H1 (cell line): ENCODE data around the gene KLC4. TPM values are rescaled to one million over a fixed set of nuclear protein-coding genes. Genes with fewer than 3 reads are reported as not detected.

Experiments
- CTCF ChIA-PET: fragments of 300-600 bp; sonication (Branson Sonifier 250); formaldehyde crosslinking; loops from one replicate; lab custom pipeline; 2021; ENCODE audit not compliant: partially characterized antibody; lab: Charles Lee
- POLR2A ChIA-PET: fragments of 300-600 bp; sonication (Branson Sonifier 250); formaldehyde crosslinking; loops from one replicate; lab custom pipeline; 2021; ENCODE audit warnings: inconsistent platforms; ENCODE audit not compliant: partially characterized antibody; lab: Charles Lee
- DNase-seq, 2 experiments: peaks; one replicate each; pipeline versions ENCODE4 v3.0.0 to v3.0.0-alpha.2; 2010 to 2022; ENCODE audit warnings: low spot score in 2 of 2, low read depth in 1 of 2, mixed read lengths in 1 of 2
- FAIRE-seq: peaks from 2 replicates; lab custom pipeline; 2011; peaks lifted over from hg19 to GRCh38; lab: Jason Lieb, UNC
- H2AFZ ChIP-seq: 2 replicates; pipeline ENCODE4 v1.8.1; 2012; ENCODE audit warnings: low read length, inconsistent platforms
- H2AK5ac ChIP-seq: 2 replicates; pipeline ENCODE4 v1.6.1; 2013; ENCODE audit warnings: low read depth, low read length
- H2BK120ac ChIP-seq: replicated peaks from 2 replicates; pipeline ENCODE3; 2013; ENCODE audit warnings: low read depth, low read length, inconsistent platforms
- H2BK12ac ChIP-seq: 2 replicates; pipeline ENCODE4 v1.6.1; 2013; ENCODE audit warnings: low read depth, low read length
- H2BK15ac ChIP-seq: 2 replicates; pipeline ENCODE4 v1.6.1; 2013; ENCODE audit warnings: low read length
- H2BK20ac ChIP-seq: 2 replicates; pipeline ENCODE4 v1.6.1; 2013; ENCODE audit warnings: low read length
- H2BK5ac ChIP-seq: 2 replicates; pipeline ENCODE4 v1.6.1; 2013; ENCODE audit warnings: low read depth, low read length
- H3K14ac ChIP-seq: 2 replicates; pipeline ENCODE4 v1.6.1; 2013; ENCODE audit warnings: inconsistent platforms; ENCODE audit not compliant: insufficient read length
- H3K18ac ChIP-seq: 2 replicates; pipeline ENCODE4 v1.6.1; 2013; ENCODE audit warnings: low read length; ENCODE audit errors: extremely low read depth
- H3K23ac ChIP-seq: 2 replicates; pipeline ENCODE4 v1.6.1; 2013; ENCODE audit warnings: inconsistent platforms; ENCODE audit not compliant: insufficient read length
- H3K23me2 ChIP-seq: 2 replicates; pipeline ENCODE4 v1.6.1; 2013; ENCODE audit warnings: low read depth, low read length
- H3K27ac ChIP-seq: 2 replicates; pipeline ENCODE4 v1.6.1; 2011; ENCODE audit warnings: low read depth, low read length, inconsistent platforms
- H3K27me3 ChIP-seq, 4 experiments: replicated peaks in 1 of 4; 1 replicate in 1 of 4; 2 replicates in 3 of 4; pipeline versions ENCODE4 v1.6.1 to v1.8.1; 2011 to 2013; ENCODE audit warnings: low read length in 3 of 4, mild to moderate bottlenecking in 3 of 4, inconsistent platforms in 2 of 4, mixed read lengths in 2 of 4, moderate library complexity in 1 of 4; ENCODE audit not compliant: control insufficient read depth in 3 of 4, insufficient read depth in 3 of 4; ENCODE audit errors: extremely low read depth in 1 of 4
- H3K36me3 ChIP-seq, 4 experiments: 2 replicates each; pipeline versions ENCODE4 v1.6.1 to v1.8.1; 2011 to 2013; ENCODE audit warnings: mild to moderate bottlenecking in 4 of 4, low read length in 3 of 4, moderate library complexity in 2 of 4, control low read depth in 1 of 4, inconsistent platforms in 1 of 4; ENCODE audit not compliant: insufficient read depth in 4 of 4, control insufficient read depth in 2 of 4
- H3K4ac ChIP-seq: replicated peaks from 2 replicates; pipeline ENCODE3; 2013; ENCODE audit warnings: low read length, low read depth, mixed read lengths, inconsistent platforms; ENCODE audit not compliant: insufficient read length
- H3K4me1 ChIP-seq, 4 experiments: replicated peaks in 1 of 4; 1 replicate in 1 of 4; 2 replicates in 3 of 4; pipeline versions ENCODE4 v1.6.1 to v1.8.1; 2011 to 2013; ENCODE audit warnings: low read length in 3 of 4, inconsistent platforms in 2 of 4, mixed read lengths in 1 of 4; ENCODE audit not compliant: insufficient read depth in 4 of 4, control insufficient read depth in 3 of 4
- H3K4me2 ChIP-seq, 2 experiments: 2 replicates each; pipeline versions ENCODE4 v1.6.1 to v1.8.1; 2011 to 2013; ENCODE audit warnings: low read depth in 2 of 2, low read length in 2 of 2, control low read depth in 1 of 2, inconsistent platforms in 1 of 2, mild to moderate bottlenecking in 1 of 2; ENCODE audit not compliant: insufficient read depth in 1 of 2
- H3K4me3 ChIP-seq, 4 experiments: fragments of 200-600, 300-600 bp in 1 of 4; sonication (generic), shearing (Covaris generic), sonication (Bioruptor Twin) in 1 of 4; 2 replicates each; pipeline versions ENCODE4 v1.5.1 to v1.8.1; 2011 to 2016; ENCODE audit warnings: low read length in 4 of 4, low read depth in 3 of 4, control low read depth in 2 of 4, inconsistent platforms in 2 of 4, mild to moderate bottlenecking in 2 of 4, mixed read lengths in 1 of 4, moderate library complexity in 1 of 4; ENCODE audit not compliant: insufficient read depth in 2 of 4; ENCODE audit errors: extremely low read depth in 1 of 4
- H3K56ac ChIP-seq: replicated peaks from 2 replicates; pipeline ENCODE3; 2013; ENCODE audit warnings: low read depth, mild to moderate bottlenecking, mixed read lengths, low read length, inconsistent platforms; ENCODE audit not compliant: insufficient read length
- H3K79me1 ChIP-seq: 2 replicates; pipeline ENCODE4 v1.6.1; 2013; ENCODE audit warnings: low read depth, low read length, control low read depth
- H3K79me2 ChIP-seq, 2 experiments: 2 replicates each; pipeline versions ENCODE4 v1.6.1 to v1.8.1; 2012 to 2013; ENCODE audit warnings: low read length in 2 of 2, mild to moderate bottlenecking in 2 of 2, inconsistent platforms in 1 of 2; ENCODE audit not compliant: insufficient read depth in 2 of 2, control insufficient read depth in 1 of 2
- H3K9ac ChIP-seq, 4 experiments: replicated peaks in 1 of 4; 1 replicate in 1 of 4; 2 replicates in 3 of 4; pipeline versions ENCODE4 v1.6.1 to v1.8.1; 2011 to 2013; ENCODE audit warnings: low read depth in 3 of 4, low read length in 3 of 4, control low read depth in 2 of 4, mild to moderate bottlenecking in 2 of 4, moderate library complexity in 2 of 4, inconsistent platforms in 1 of 4; ENCODE audit errors: extremely low read depth in 1 of 4
- H3K9me3 ChIP-seq, 2 experiments: 2 replicates each; pipeline versions ENCODE4 v1.6.1 to v1.8.1; 2012 to 2013; ENCODE audit warnings: mild to moderate bottlenecking in 2 of 2, moderate library complexity in 2 of 2, control low read depth in 1 of 2, inconsistent platforms in 1 of 2, low read depth in 1 of 2, low read length in 1 of 2, mixed read lengths in 1 of 2; ENCODE audit not compliant: insufficient read depth in 2 of 2
- H4K20me1 ChIP-seq, 2 experiments: replicated peaks in 1 of 2; 2 replicates each; pipeline versions ENCODE3 to v1.8.1; 2011 to 2013; ENCODE audit warnings: inconsistent platforms in 2 of 2, low read length in 2 of 2, mild to moderate bottlenecking in 1 of 2; ENCODE audit not compliant: insufficient read depth in 2 of 2, control insufficient read depth in 1 of 2
- H4K5ac ChIP-seq: 2 replicates; pipeline ENCODE4 v1.6.1; 2013; ENCODE audit warnings: low read length, low read depth, mixed read lengths, inconsistent platforms; ENCODE audit not compliant: insufficient read length
- H4K8ac ChIP-seq: 2 replicates; pipeline ENCODE4 v1.8.0; 2013; ENCODE audit warnings: mild to moderate bottlenecking, moderate library complexity, low read length, inconsistent platforms; ENCODE audit not compliant: insufficient read depth; ENCODE audit errors: extremely low read depth
- H4K91ac ChIP-seq: replicated peaks from 2 replicates; pipeline ENCODE3; 2013; ENCODE audit warnings: low read length, mixed read lengths, inconsistent platforms; ENCODE audit not compliant: insufficient read length
- CTBP2 ChIP-seq: IDR thresholded peaks from 2 replicates; pipeline ENCODE4 v1.7.0; 2011; ENCODE audit warnings: borderline replicate concordance, mild to moderate bottlenecking, moderate library complexity, mixed read lengths, low read length; ENCODE audit not compliant: insufficient read depth, insufficient read length
- GABPA ChIP-seq: IDR thresholded peaks from 2 replicates; pipeline ENCODE4 v1.6.1; 2011; ENCODE audit warnings: mild to moderate bottlenecking, low read length, moderate library complexity, borderline replicate concordance; ENCODE audit not compliant: insufficient read depth
- HDAC6 ChIP-seq: IDR thresholded peaks from one replicate; pipeline ENCODE4 v1.7.1; 2012; ENCODE audit warnings: low read depth, mild to moderate bottlenecking, inconsistent platforms, low read length, moderate library complexity
- WGBS, 2 experiments: shearing (Covaris generic) in 1 of 2; methylation state at CpG; one replicate each; pipeline versions ENCODE4 v1.1.6 to v1.1.7; 2013 to 2015; ENCODE audit warnings: low lambda C conversion rate in 2 of 2, mixed read lengths in 2 of 2, inconsistent platforms in 1 of 2, low coverage in 1 of 2, missing lambda C conversion rate in 1 of 2; ENCODE audit not compliant: insufficient replicate concordance in 2 of 2, insufficient coverage in 1 of 2, insufficient read length in 1 of 2; ENCODE audit errors: extremely low coverage in 1 of 2, missing lambda C conversion rate in 1 of 2; 5-methylcytosine and 5-hydroxymethylcytosine counted together
- polyA plus RNA-seq, 7 experiments: library from polyadenylated mRNA; depleted of rRNA in 3 of 7; stranded (reverse) in 5 of 7; unstranded in 2 of 7; fragments of >200 nt in 5 of 7; fragments of 200-250 nt in 2 of 7; gene quantifications; 1 replicate in 5 of 7; 2 replicates in 1 of 7; 4 replicates in 1 of 7; pipeline versions ENCODE4 v1.2.1 to v1.2.3, GENCODE V29; 2011 to 2013; ENCODE audit warnings: missing spikeins in 2 of 7, mixed read lengths in 2 of 7
- total RNA-seq: library from RNA; stranded (reverse); fragmentation: NEBNext Ultra II Directional; extraction: Animal tissue kit (Norgen Biotek cat#: 25700); gene quantifications from 2 replicates; pipeline ENCODE4 v1.2.1, GENCODE V29; 2021

KLC4 gene
- total and polyA plus RNA-seq, 2 of the 8 experiments (the other 6 are each of a cell fraction or from before 2014, with no cell fraction given), result 15.7 to 28.5 TPM

DNA sequence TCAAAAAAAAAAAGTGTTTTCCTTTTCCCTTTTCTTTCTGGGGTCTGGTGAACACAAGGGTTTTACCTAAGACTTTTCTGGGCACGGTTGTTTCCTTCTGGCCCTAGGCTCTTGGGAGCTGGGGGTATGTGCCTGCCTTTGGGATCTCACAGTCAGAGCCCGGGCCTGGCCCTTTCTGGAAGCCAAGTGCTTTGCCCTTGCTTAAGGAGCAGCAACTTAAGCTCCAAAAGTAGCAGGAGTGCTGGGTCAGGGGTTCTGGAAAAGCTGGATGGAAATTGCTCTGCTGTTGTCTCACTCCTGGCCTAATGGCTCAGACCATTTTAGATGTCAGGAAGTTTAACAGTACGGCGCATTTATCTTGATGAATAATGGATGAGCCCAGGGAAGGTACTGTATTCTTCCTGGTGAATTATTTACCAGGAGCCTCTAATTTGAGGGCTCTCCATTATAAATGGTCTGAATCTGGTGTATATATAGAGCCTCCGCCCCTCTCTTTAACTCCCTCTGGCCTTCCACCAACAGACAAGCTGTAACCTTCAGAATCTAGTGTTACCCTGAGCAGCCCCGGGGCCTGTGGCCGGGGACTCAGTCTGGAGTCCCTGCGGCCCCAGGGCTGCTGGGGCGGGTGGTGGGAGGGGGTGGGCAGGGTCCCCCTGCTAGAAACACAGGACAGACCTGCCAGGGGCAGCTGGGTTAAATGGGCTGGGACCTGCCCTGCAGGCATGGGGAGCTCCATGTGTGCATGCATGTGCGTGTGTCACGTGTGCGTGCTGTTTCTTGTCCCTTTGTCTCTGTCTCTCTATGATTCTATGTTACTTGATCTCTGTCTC, 54.2 kb downstream of the KLC4 start:
- POLR2A ChIA-PET, result interaction anchor here (0.6 to 3.4 kb wide), 7 partner anchors 10 to 484 kb away, joined by 3 to 13 read pairs (median 3); partner anchors contain the start of gene CUL7
- peak overlapping the region; percentile 90 for H2BK12ac ChIP-seq
- TF ChIP-seq CTBP2 (no peak), GABPA (no peak), HDAC6 (no peak)
- TF ChIP-seq, all 59 proteins: peak for 0
- Histone ChIP-seq H4K20me1 (no peaks in the 10 kb centered on the region), H3K14ac (no peak overlapping the region), H4K5ac (peak overlapping the region; percentile 15), H3K23ac (no peak overlapping the region), H4K8ac (no peak overlapping the region), H3K56ac (no peak overlapping the region), H4K91ac (peak overlapping the region; percentile 58), H3K23me2 (no peaks in the 10 kb centered on the region), H3K4me1 (peaks cover 3 to 11% (median 5%) of the 10 kb centered on the region in 4 experiments; a peak in 6 of 7 replicates), H3K9me3 (no peaks in the 10 kb centered on the region), H2BK5ac (peak overlapping the region; percentile 89), H3K4ac (no peak overlapping the region), H3K27me3 (no peaks in the 10 kb centered on the region), H3K4me2 (no peak overlapping the region), H3K9ac (peak overlapping the region in 2 of 4 experiments; percentile 17 to 29; a peak in 2 of 7 replicates), H3K36me3 (no peaks in the 10 kb centered on the region), H2BK120ac (no peak overlapping the region), H2AFZ (no peak overlapping the region), H2BK15ac (no peak overlapping the region; the same call in 1 of the 2 replicates), H2BK20ac (no peak overlapping the region), H3K4me3 (no peak overlapping the region), H3K79me2 (peaks cover 6 to 67% of the 10 kb centered on the region in 2 experiments; a peak in 3 of 4 replicates), H3K79me1 (peaks cover 22% of the 10 kb centered on the region), H2AK5ac (peak overlapping the region; percentile 87; the same call in 1 of the 2 replicates), H3K27ac (peak overlapping the region; percentile 37; the same call in 1 of the 2 replicates), H3K18ac (peak overlapping the region; percentile 89)
- CTCF ChIA-PET, result interaction anchor here (0.8 to 1.6 kb wide), 11 partner anchors 10 to 149 kb away, joined by 3 to 7 read pairs (median 3); no protein-coding TSS in a partner anchor
- DNase-seq, result no peak
- WGBS, 2 experiments, result 87% methylated on average over 12 of the region's 12 CpGs; no CpG with 5 or more reads in 1 of the 2 experiments
- no peak for FAIRE-seq
